ENCODE measurements around the gene VSIG2.

Gene VSIG2

DNA sequence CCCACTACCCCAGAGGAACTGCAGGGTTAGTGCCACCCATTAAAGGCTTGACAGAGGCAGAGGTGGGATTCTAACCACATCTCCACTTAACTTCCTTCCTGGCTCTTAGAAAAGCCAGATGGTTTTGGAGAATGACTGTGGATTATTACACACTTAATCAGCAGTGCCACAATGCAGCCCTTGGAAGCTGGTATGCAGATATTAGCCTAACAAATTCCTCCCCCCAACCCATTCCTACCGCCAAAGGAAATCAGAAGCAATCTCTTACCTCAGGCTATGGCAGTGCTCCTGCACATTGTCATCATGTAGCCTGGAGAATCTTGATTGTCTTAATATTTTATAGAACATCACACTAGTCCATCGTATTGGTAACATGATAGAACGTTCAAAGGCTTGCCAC lies 35.5 kb downstream of the VSIG2 start:
- peak; percentile 20 for DNase-seq (ENCODE audit: low read depth, low spot score)
- H3K4me3 ChIP-seq (ENCODE audit: low read depth, low read length) = no peak overlapping the region
- TF ChIP-seq, protein P1, sequence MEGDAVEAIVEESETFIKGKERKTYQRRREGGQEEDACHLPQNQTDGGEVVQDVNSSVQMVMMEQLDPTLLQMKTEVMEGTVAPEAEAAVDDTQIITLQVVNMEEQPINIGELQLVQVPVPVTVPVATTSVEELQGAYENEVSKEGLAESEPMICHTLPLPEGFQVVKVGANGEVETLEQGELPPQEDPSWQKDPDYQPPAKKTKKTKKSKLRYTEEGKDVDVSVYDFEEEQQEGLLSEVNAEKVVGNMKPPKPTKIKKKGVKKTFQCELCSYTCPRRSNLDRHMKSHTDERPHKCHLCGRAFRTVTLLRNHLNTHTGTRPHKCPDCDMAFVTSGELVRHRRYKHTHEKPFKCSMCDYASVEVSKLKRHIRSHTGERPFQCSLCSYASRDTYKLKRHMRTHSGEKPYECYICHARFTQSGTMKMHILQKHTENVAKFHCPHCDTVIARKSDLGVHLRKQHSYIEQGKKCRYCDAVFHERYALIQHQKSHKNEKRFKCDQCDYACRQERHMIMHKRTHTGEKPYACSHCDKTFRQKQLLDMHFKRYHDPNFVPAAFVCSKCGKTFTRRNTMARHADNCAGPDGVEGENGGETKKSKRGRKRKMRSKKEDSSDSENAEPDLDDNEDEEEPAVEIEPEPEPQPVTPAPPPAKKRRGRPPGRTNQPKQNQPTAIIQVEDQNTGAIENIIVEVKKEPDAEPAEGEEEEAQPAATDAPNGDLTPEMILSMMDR (IDR thresholded peaks at IDR 0.05; ENCODE audit: low read depth, low read length) = no peak
- in situ Hi-C loops (cut with HindIII; ENCODE audit: low sequenced_read_pairs) = no loop called here

DNA sequence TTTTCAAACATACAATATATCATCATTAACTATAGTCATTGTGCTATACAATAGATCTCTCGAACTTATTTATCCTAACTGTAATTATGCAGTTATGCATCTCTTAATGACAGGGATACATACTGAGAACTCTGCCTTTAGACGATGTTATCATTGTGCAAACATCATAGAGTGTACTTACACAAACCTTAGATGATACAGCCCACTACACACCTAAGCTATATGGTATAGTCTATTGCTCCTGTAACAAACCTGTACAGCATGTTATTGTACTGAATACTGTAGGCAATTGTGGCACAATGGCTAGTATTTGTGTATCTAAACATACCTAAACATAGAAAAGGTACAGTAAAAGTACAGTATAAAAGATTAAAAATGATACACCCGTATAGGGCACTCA lies 39.7 kb downstream of the VSIG2 start:
- DNase-seq (ENCODE audit: low read depth, low spot score) = no peak
- in situ Hi-C loops (cut with HindIII; ENCODE audit: low sequenced_read_pairs) = no loop called here
- H3K4me3 ChIP-seq (ENCODE audit: low read depth, low read length) = no peak overlapping the region
- TF ChIP-seq, protein P1 (IDR thresholded peaks at IDR 0.05; ENCODE audit: low read depth, low read length) = no peak

- H3K4me3 ChIP-seq (ENCODE audit: low read depth, low read length) = no peak overlapping the region
- in situ Hi-C loops (cut with HindIII; ENCODE audit: low sequenced_read_pairs) = no loop called here
- TF ChIP-seq, protein P1 (IDR thresholded peaks at IDR 0.05; ENCODE audit: low read depth, low read length) = no peak
- DNase-seq (ENCODE audit: low read depth, low spot score) = no peak
These were observed 44.2 kb downstream of the VSIG2 start for GRCh38 chr11:124707829-124708228.

DNA sequence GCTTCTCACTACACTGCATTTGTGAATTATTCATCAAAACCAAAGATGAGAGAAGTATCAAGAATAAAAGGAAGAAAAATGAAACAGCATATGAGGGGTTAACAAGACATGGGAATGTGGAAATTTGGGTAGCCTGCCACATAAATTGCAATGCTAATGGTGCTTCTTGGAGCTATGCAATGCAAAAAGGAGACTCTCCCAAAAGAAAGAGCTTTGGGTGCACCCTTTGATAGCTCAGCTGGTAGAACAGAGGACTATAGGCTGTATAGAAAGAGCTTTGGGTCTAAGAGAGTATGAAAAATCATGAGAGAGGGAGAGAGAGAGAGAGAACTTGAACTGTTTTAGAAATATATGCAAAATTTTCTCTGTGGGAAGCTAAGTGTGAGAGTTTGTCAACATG lies 52.0 kb downstream of the VSIG2 start:
- TF ChIP-seq, protein P1 (IDR thresholded peaks at IDR 0.05; ENCODE audit: low read depth, low read length) = no peak

GRCh38 chr11:124699547-124699946 lies 52.5 kb downstream of the VSIG2 start:
- TF ChIP-seq, protein P1 (IDR thresholded peaks at IDR 0.05; ENCODE audit: low read depth, low read length) = no peak
- in situ Hi-C loops (cut with HindIII; ENCODE audit: low sequenced_read_pairs) = no loop called here
- no peak overlapping the region for H3K4me3 ChIP-seq (ENCODE audit: low read depth, low read length)
- no peak for DNase-seq (ENCODE audit: low read depth, low spot score)

More for the DNA sequence above, 52.0 kb downstream of the VSIG2 start:
- in situ Hi-C loops (cut with HindIII; ENCODE audit: low sequenced_read_pairs) = no loop called here
- H3K4me3 ChIP-seq (ENCODE audit: low read depth, low read length) = no peak overlapping the region
- no peak for DNase-seq (ENCODE audit: low read depth, low spot score)

Measured in astrocyte of the spinal cord (primary cell).